H9 (cell line): ENCODE results near the gene RAB5A. TPM values are rescaled to one million over a fixed set of nuclear protein-coding genes. Genes with fewer than 3 reads are reported as not detected.

Source experiments
- DNase-seq: peaks from one replicate; pipeline ENCODE4 v3.0.0-alpha.2; 2017
- H2AFZ ChIP-seq: one replicate; pipeline ENCODE4 v1.6.1; 2013; ENCODE audit warnings: mild to moderate bottlenecking, low read length, control low read depth, moderate library complexity
- H2AK5ac ChIP-seq: 2 replicates; pipeline ENCODE4 v1.6.1; 2013; ENCODE audit warnings: low read length, control low read depth, mixed read lengths; ENCODE audit not compliant: insufficient read length
- H2BK120ac ChIP-seq: one replicate; pipeline ENCODE4 v1.6.1; 2013; ENCODE audit warnings: low read depth, mild to moderate bottlenecking, low read length, control low read depth, inconsistent platforms; ENCODE audit not compliant: poor library complexity, severe bottlenecking
- H2BK12ac ChIP-seq: 2 replicates; pipeline ENCODE4 v1.6.1; 2013; ENCODE audit warnings: low read length, control low read depth, mixed read lengths, low read depth; ENCODE audit not compliant: insufficient read length
- H2BK15ac ChIP-seq: 2 replicates; pipeline ENCODE4 v1.6.1; 2013; ENCODE audit warnings: low read depth, low read length, control low read depth
- H2BK20ac ChIP-seq: one replicate; pipeline ENCODE4 v1.6.1; 2013; ENCODE audit warnings: low read depth, mild to moderate bottlenecking, low read length, control low read depth, inconsistent platforms; ENCODE audit not compliant: poor library complexity, severe bottlenecking
- H2BK5ac ChIP-seq: 2 replicates; pipeline ENCODE4 v1.6.1; 2013; ENCODE audit warnings: low read length, control low read depth, mixed read lengths; ENCODE audit not compliant: insufficient read length
- H3K14ac ChIP-seq: 2 replicates; pipeline ENCODE4 v1.6.1; 2013; ENCODE audit warnings: low read length, control low read depth; ENCODE audit not compliant: insufficient read depth
- H3K18ac ChIP-seq: 2 replicates; pipeline ENCODE4 v1.6.1; 2013; ENCODE audit warnings: low read depth, mild to moderate bottlenecking, mixed read lengths, low read length, control low read depth; ENCODE audit not compliant: insufficient read length
- H3K23ac ChIP-seq: 2 replicates; pipeline ENCODE4 v1.6.1; 2013; ENCODE audit warnings: low read length, control low read depth, mixed read lengths, low read depth; ENCODE audit not compliant: insufficient read length
- H3K23me2 ChIP-seq: 2 replicates; pipeline ENCODE4 v1.6.1; 2013; ENCODE audit warnings: low read depth, mild to moderate bottlenecking, mixed read lengths, low read length, control low read depth; ENCODE audit not compliant: insufficient read length, poor library complexity, severe bottlenecking
- H3K27ac ChIP-seq: 2 replicates; pipeline ENCODE4 v1.5.1; 2013; ENCODE audit warnings: low read length, control low read depth, mixed read lengths, low read depth; ENCODE audit not compliant: insufficient read length
- H3K27me3 ChIP-seq: 2 replicates; pipeline ENCODE4 v1.6.1; 2013; ENCODE audit warnings: low read length, control low read depth, inconsistent platforms; ENCODE audit not compliant: insufficient read depth
- H3K4ac ChIP-seq: 2 replicates; pipeline ENCODE4 v1.6.1; 2013; ENCODE audit warnings: low read depth, mild to moderate bottlenecking, control low read depth, inconsistent platforms, low read length, moderate library complexity
- H3K4me1 ChIP-seq: 2 replicates; pipeline ENCODE4 v1.6.1; 2013; ENCODE audit warnings: low read length, control low read depth, inconsistent platforms; ENCODE audit not compliant: insufficient read depth
- H3K4me2 ChIP-seq: 2 replicates; pipeline ENCODE4 v1.6.1; 2013; ENCODE audit warnings: low read length, control low read depth, mixed read lengths; ENCODE audit not compliant: insufficient read length, insufficient read depth
- H3K56ac ChIP-seq: 2 replicates; pipeline ENCODE4 v1.6.1; 2013; ENCODE audit warnings: low read depth, mild to moderate bottlenecking, mixed read lengths, low read length, control low read depth; ENCODE audit not compliant: insufficient read length
- H3K79me1 ChIP-seq: 2 replicates; pipeline ENCODE4 v1.6.1; 2013; ENCODE audit warnings: low read depth, mild to moderate bottlenecking, moderate library complexity, low read length, control low read depth, inconsistent platforms; ENCODE audit not compliant: insufficient read depth, poor library complexity, severe bottlenecking
- H3K79me2 ChIP-seq: 2 replicates; pipeline ENCODE4 v1.6.1; 2013; ENCODE audit warnings: low read length, control low read depth, inconsistent platforms; ENCODE audit not compliant: insufficient read depth
- H3K9ac ChIP-seq: 2 replicates; pipeline ENCODE4 v1.6.1; 2013; ENCODE audit warnings: low read length, control low read depth, mixed read lengths; ENCODE audit not compliant: insufficient read length; ENCODE audit errors: extremely low read depth
- H3K9me3 ChIP-seq: one replicate; pipeline ENCODE4 v1.6.1; 2013; ENCODE audit warnings: low read depth, low read length, inconsistent platforms; ENCODE audit not compliant: control insufficient read depth
- H3T11ph ChIP-seq: one replicate; pipeline ENCODE4 v1.6.1; 2013; ENCODE audit warnings: mild to moderate bottlenecking, low read length, control low read depth, inconsistent platforms
- H4K20me1 ChIP-seq: one replicate; pipeline ENCODE4 v1.6.1; 2013; ENCODE audit not compliant: control insufficient read depth, insufficient read length, insufficient read depth
- H4K5ac ChIP-seq: 2 replicates; pipeline ENCODE4 v1.6.1; 2013; ENCODE audit warnings: low read depth, mild to moderate bottlenecking, mixed read lengths, low read length, control low read depth; ENCODE audit not compliant: insufficient read length
- H4K8ac ChIP-seq: replicated peaks from 2 replicates; pipeline ENCODE4 v1.6.1; 2013; ENCODE audit warnings: low read length, control low read depth, mixed read lengths, low read depth; ENCODE audit not compliant: insufficient read length
- H4K91ac ChIP-seq: 2 replicates; pipeline ENCODE4 v1.6.1; 2013; ENCODE audit warnings: low read depth, mild to moderate bottlenecking, moderate library complexity, mixed read lengths, low read length, control low read depth; ENCODE audit not compliant: insufficient read length
- H3K27ac Mint-ChIP-seq, 3 experiments: 2 replicates in 2 of 3; 3 replicates in 1 of 3; pipeline ENCODE4 v1.8.0; 2020 to 2021; ENCODE audit warnings: mixed read lengths in 3 of 3, mild to moderate bottlenecking in 1 of 3, moderate library complexity in 1 of 3
- H3K27me3 Mint-ChIP-seq: 2 replicates; pipeline ENCODE4 v1.8.0; 2021; ENCODE audit warnings: low read depth, mild to moderate bottlenecking, moderate library complexity, mixed read lengths
- H3K36me3 Mint-ChIP-seq, 3 experiments: 2 replicates in 2 of 3; 3 replicates in 1 of 3; pipeline ENCODE4 v1.8.0; 2020 to 2021; ENCODE audit warnings: low read depth in 3 of 3, mixed read lengths in 3 of 3; ENCODE audit not compliant: insufficient read depth in 1 of 3
- H3K4me1 Mint-ChIP-seq, 2 experiments: 2 replicates each; pipeline ENCODE4 v1.8.0; 2020; ENCODE audit warnings: mixed read lengths in 2 of 2
- H3K4me3 Mint-ChIP-seq, 2 experiments: 2 replicates in 1 of 2; 3 replicates in 1 of 2; pipeline ENCODE4 v1.8.0; 2020 to 2021; ENCODE audit warnings: mild to moderate bottlenecking in 2 of 2, mixed read lengths in 2 of 2, moderate library complexity in 1 of 2
- H3K9me3 Mint-ChIP-seq, 2 experiments: 2 replicates in 1 of 2; 3 replicates in 1 of 2; pipeline ENCODE4 v1.8.0; 2020; ENCODE audit warnings: mild to moderate bottlenecking in 2 of 2, mixed read lengths in 2 of 2, moderate library complexity in 1 of 2
- CTCF ChIP-seq: fragments of 200-600 bp; sonication (generic); conservative IDR thresholded peaks from 3 replicates; pipeline ENCODE4 v1.8.0; 2021; ENCODE audit warnings: antibody characterized with exemption, mild to moderate bottlenecking
- WGBS: extraction: QIAGEN DNeasy Blood & Tissue Kit; methylation state at CpG from one replicate; pipeline ENCODE4 v1.1.7; 2013; ENCODE audit warnings: missing lambda C conversion rate, low lambda C conversion rate, mixed read lengths; ENCODE audit not compliant: insufficient read length; ENCODE audit errors: extremely low coverage; 5-methylcytosine and 5-hydroxymethylcytosine counted together
- total RNA-seq: library from RNA; stranded (reverse); gene quantifications from 2 replicates; pipeline ENCODE4 v1.2.1, GENCODE V29; 2021

RAB5A gene
- total RNA-seq, 1 experiment from 2014 or later, result 84.8 TPM

DNA sequence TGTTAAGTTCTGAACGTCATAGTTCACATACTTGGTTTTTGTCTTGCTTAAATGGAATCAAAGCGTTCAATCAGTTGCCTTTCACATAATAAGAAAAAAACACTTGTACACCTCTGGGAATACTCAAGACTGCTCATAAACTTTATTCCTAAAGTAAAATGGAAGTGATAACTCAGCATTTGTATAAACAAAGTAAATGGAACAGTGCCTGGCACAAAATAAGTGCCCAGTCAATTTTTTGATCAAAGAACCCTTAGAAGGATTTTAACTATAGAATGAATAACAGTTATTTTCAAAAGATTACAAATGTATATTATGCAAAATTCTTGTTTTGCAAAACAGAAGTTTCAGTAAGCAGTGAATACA, 1.3 kb downstream of the RAB5A start:
- no peak overlapping the region for H3K18ac ChIP-seq
- no peak overlapping the region for H2BK12ac ChIP-seq
- no peak overlapping the region for H2BK5ac ChIP-seq
- H3K23ac ChIP-seq, result no peak overlapping the region
- Mint-ChIP-seq H3K4me1 (peaks cover 33 to 40% of the 10 kb centered on the region in 2 experiments), H3K9me3 (peaks cover 0 to 3% of the 10 kb centered on the region in 2 experiments; a peak in 2 of 5 replicates), H3K27ac (peak overlapping the region; percentile 95 to 100 (median 100); a peak in 6 of 7 replicates), H3K27me3 (no peaks in the 10 kb centered on the region; the same call in 1 of the 2 replicates), H3K4me3 (peak overlapping the region; percentile 99), H3K36me3 (peaks cover 9 to 35% (median 22%) of the 10 kb centered on the region in 3 experiments)
- no peaks in the 10 kb centered on the region for H3K27me3 ChIP-seq
- no CpG with 5 or more reads among the region's 2 CpGs for WGBS
- H2BK15ac ChIP-seq, result no peak overlapping the region
- peaks cover 29% of the 10 kb centered on the region; the same call in 1 of the 2 replicates for H3K79me2 ChIP-seq
- H2AK5ac ChIP-seq, result no peak overlapping the region
- H2BK20ac ChIP-seq, result no peak overlapping the region
- H4K5ac ChIP-seq, result no peak overlapping the region
- peak overlapping the region; percentile 82 for H3K4me2 ChIP-seq
- H3K14ac ChIP-seq, result no peak overlapping the region
- TF ChIP-seq CTCF, result no peak
- no peak overlapping the region for H3K4ac ChIP-seq
- no peak overlapping the region for H3K27ac ChIP-seq
- H3K4me1 ChIP-seq, result no peaks in the 10 kb centered on the region; the same call in 1 of the 2 replicates
- H3K56ac ChIP-seq, result no peak overlapping the region
- peak overlapping the region; percentile 72 for H3K9ac ChIP-seq
- no peak overlapping the region for H4K91ac ChIP-seq
- H3K9me3 ChIP-seq, result no peaks in the 10 kb centered on the region
- H3K23me2 ChIP-seq, result peaks cover 4% of the 10 kb centered on the region
- DNase-seq, result no peak
- no peak overlapping the region for H3T11ph ChIP-seq
- no peak overlapping the region for H2BK120ac ChIP-seq
- no peak overlapping the region for H4K8ac ChIP-seq
- H3K79me1 ChIP-seq, result no peaks in the 10 kb centered on the region
- H2AFZ ChIP-seq, result no peak overlapping the region
- H4K20me1 ChIP-seq, result peaks cover 5% of the 10 kb centered on the region
